ENCODE results near the gene RIPK1.

DNA sequence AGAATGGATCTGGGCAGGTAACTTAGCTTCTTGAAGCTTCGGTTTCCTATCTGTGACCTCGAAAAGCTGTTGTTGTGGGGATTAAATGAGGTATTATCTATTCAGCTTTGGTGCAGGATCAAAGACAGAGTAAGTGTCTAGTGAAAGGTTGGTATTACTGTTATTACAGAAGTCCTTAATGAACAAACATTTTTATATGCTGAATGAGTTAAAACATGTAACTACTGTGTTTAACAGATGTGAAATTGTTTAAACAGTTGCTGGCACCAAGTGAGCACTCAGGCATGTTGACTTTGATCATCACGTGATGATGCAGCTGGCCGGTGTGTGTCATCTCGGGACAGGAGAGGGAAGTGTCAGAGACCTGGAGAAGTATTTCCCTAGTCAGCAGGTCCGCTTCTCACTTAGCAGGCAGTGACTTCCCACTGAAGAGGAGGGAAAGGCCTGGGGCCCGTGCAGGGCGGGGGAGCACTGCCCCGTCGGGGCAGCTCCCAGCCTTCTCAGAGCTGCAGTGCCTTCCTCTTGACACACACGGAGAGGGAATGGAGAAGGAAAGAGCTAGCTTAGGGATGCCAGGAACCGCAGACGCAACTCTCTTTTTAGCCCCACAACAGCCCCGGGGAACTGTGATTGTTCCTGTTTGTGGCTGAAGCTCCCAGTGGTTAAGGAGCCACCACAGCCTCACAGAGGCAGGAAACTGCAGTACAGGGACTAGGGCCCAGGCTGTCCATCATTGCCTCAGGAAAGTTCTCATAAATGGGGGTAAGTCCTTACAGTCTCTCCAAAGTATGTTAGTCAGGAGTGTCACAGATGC lies 71.0 kb downstream of the RIPK1 start:
- TF ChIP-seq SMC3 (IDR thresholded peaks at IDR 0.05; ENCODE audit: low read depth, low read length) (no peak), POLR2AphosphoS5 (IDR thresholded peaks at IDR 0.05; ENCODE audit: low read depth, low read length) (no peak), YY1 (IDR thresholded peaks at IDR 0.05; ENCODE audit: low read depth) (no peak), CHD2 (IDR thresholded peaks at IDR 0.05; ENCODE audit: low read length, partially characterized antibody) (no peak)
- TF ChIP-seq, protein P1, sequence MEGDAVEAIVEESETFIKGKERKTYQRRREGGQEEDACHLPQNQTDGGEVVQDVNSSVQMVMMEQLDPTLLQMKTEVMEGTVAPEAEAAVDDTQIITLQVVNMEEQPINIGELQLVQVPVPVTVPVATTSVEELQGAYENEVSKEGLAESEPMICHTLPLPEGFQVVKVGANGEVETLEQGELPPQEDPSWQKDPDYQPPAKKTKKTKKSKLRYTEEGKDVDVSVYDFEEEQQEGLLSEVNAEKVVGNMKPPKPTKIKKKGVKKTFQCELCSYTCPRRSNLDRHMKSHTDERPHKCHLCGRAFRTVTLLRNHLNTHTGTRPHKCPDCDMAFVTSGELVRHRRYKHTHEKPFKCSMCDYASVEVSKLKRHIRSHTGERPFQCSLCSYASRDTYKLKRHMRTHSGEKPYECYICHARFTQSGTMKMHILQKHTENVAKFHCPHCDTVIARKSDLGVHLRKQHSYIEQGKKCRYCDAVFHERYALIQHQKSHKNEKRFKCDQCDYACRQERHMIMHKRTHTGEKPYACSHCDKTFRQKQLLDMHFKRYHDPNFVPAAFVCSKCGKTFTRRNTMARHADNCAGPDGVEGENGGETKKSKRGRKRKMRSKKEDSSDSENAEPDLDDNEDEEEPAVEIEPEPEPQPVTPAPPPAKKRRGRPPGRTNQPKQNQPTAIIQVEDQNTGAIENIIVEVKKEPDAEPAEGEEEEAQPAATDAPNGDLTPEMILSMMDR (IDR thresholded peaks at IDR 0.05), result no peak

Data from SK-N-SH (cell line).